ENCODE data around the gene TCOF1. TPM values are rescaled to one million over a fixed set of nuclear protein-coding genes. Genes with fewer than 3 reads are reported as not detected.
A peak's percentile ranks its signal among the peaks of the same experiment; 100 is the strongest.
"Not testable (repeated sequence)": the region's sequence is repeated elsewhere in the genome, so short reads cannot be mapped to it uniquely, and the experiment has no call there.

The TCOF1 gene
- total RNA-seq, 4 donors from 2014 or later, result 19.4 to 85.0 (median 28.2) TPM

DNA sequence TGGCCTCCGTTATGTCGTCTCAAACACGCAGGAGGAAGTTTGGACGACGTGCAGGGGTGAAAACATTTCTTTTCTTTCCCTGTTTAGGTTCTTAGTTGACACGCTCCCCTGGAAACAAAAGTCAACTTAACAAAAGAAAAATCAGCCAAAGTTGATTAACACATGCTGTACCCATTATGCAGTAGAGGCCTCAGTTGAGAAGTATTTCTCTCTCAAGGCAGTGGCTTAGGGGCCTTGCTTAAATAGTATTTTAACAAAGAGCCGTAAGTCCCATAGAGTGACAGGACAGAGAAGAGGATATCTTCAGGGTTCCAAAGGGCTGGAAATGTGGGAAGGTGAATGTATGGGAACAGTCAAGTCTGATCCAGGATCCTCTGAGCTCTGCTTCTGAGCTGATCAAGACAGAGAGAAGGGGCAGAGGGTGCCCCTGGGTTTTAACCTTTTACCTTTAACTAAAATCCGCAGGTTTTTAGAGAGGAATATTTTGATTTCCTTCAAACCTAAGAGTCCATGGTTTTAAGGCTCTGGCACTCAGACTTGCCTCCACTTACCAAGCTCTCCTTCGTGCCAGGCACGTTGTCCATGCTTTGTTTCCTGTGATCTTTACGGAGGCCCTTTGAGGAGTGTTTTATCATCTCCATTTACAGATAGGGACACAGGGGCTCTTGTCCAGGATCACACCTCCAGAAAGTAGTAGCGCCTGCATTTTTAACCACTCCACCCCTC lies 55.8 kb downstream of the TCOF1 start:
- Histone ChIP-seq H3K27ac (peak overlapping the region; percentile 85 to 97 (median 94)), H3K36me3 (peaks cover 0 to 5% (median 0%) of the 10 kb centered on the region in 3 donors), H3K4me1 (peaks cover 3 to 24% (median 10%) of the 10 kb centered on the region in 4 donors), H3K9me3 (no peaks in the 10 kb centered on the region), H3K27me3 (no peaks in the 10 kb centered on the region), H3K4me3 (peak overlapping the region; percentile 55 to 75 (median 64))
- no peak for DNase-seq
- TF ChIP-seq, protein P1, sequence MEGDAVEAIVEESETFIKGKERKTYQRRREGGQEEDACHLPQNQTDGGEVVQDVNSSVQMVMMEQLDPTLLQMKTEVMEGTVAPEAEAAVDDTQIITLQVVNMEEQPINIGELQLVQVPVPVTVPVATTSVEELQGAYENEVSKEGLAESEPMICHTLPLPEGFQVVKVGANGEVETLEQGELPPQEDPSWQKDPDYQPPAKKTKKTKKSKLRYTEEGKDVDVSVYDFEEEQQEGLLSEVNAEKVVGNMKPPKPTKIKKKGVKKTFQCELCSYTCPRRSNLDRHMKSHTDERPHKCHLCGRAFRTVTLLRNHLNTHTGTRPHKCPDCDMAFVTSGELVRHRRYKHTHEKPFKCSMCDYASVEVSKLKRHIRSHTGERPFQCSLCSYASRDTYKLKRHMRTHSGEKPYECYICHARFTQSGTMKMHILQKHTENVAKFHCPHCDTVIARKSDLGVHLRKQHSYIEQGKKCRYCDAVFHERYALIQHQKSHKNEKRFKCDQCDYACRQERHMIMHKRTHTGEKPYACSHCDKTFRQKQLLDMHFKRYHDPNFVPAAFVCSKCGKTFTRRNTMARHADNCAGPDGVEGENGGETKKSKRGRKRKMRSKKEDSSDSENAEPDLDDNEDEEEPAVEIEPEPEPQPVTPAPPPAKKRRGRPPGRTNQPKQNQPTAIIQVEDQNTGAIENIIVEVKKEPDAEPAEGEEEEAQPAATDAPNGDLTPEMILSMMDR (IDR thresholded peaks at IDR 0.05), result no peak
- no peak for TF ChIP-seq POLR2A (IDR thresholded peaks at IDR 0.05)

DNA sequence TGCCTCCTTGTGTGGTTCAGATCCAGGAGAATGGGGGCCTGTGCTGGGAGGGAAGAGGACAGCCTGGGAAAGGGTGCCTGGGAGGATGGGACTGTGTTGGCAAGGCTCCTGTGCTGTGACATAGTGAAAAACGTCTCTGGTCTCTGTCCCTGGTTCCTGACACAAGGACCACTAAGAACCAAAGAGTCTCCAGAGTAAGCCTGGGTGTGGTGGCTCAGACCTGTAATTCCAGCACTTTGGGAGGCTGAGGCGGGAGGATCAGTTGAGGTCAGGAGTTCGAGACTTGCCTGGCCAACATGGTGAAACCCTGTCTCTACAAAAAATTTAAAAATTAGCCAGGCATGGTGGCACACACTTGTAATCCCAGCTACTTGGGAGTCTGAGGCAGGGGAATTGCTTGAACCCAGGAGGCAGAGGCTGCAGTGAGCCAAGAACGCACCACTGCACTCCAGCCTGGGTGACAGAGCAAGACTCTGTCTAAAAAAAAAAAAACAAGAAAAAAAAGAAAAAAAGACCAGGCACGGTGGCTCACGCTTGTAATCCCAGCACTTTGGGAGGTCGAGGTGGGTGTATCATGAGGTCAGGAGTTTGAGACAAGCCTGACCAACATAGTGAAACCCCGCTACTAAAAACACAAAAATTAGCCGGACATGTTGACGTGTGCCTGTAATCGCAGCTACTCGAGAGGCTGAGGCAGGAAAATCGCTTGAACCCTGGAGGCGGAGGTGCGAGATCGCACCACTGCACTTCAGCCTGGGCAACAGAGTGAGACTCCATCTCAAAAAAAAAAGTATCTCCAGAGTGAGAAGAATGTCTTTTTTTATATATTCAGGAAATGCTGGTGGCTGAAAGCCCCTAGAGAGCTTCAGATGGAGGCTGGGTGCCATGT lies 56.6 kb downstream of the TCOF1 start:
- H3K27me3 ChIP-seq, H3K9me3 ChIP-seq, H3K36me3 ChIP-seq, DNase-seq: not testable (repeated sequence)
- Histone ChIP-seq H3K4me1 (peaks cover 0 to 24% (median 10%) of the 10 kb centered on the region in 4 donors), H3K4me3 (peak overlapping the region in 1 of 4 donors; percentile 7), H3K27ac (peak overlapping the region; percentile 85 to 97 (median 94))

DNA sequence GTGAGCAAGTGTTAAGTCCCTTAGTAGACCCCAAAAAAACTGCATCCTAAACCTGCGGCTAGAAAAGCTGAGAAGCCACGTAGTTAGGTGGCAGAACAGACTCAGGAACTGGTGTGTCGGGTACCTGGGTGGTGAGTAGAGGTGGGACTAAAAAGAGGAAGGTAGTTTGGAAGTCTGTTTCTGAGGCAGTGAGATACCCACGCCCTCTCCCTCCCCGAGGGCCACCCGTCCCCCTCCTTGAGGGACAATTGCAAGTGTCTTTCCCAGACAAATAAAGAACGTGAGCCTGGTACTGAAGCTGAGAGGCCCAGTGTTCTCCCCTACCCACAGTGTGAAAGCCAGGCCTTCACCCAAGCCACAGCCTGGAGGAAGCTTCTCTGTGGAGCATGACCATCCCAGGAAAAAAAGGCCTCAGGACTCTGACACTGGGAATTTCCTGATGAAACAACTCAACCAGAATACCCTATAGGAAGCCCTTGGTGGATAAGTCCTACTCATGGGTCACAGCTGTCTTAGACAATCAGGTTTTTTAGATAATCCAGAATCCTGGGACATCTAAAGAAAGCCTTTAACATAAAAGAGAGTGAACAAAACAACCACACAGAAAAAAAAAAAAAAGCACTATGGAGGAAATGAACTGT lies 62.3 kb downstream of the TCOF1 start:
- Histone ChIP-seq H3K9me3 (no peaks in the 10 kb centered on the region), H3K27ac (peak overlapping the region in 2 of 4 donors; percentile 66 to 71), H3K4me3 (no peak overlapping the region), H3K27me3 (no peaks in the 10 kb centered on the region), H3K36me3 (no peaks in the 10 kb centered on the region), H3K4me1 (peaks cover 0 to 5% (median 0%) of the 10 kb centered on the region in 4 donors)
- peak in 2 of 3 donors; percentile 65 to 76 for DNase-seq
- no peak for TF ChIP-seq POLR2A (IDR thresholded peaks at IDR 0.05)
- TF ChIP-seq, protein P1 (IDR thresholded peaks at IDR 0.05), result no peak

DNA sequence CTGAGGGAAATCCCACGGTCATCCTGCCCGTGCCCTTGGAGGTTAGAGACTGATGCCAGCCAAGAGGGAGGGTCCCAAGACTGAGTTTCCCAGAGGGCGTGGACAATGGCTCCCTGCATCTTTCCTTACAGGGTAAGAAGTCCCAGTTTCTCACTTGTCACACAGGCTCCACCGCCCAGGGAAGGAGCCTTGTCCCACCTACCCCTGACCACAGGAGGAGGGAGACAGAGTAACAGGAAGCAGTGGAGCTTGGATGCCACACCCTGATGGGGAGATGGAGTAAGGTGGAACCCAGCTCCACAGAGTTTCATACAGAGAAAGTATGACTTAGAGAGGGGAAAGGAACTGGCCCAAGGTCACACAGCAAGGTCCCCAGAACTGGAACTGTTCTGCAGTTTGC lies 64.6 kb downstream of the TCOF1 start:
- Histone ChIP-seq H3K4me1 (peaks cover 0 to 5% (median 0%) of the 10 kb centered on the region in 4 donors), H3K36me3 (no peaks in the 10 kb centered on the region), H3K4me3 (no peak overlapping the region), H3K27me3 (no peaks in the 10 kb centered on the region), H3K9me3 (no peaks in the 10 kb centered on the region), H3K27ac (no peak overlapping the region)
- DNase-seq, result no peak
- no peak for TF ChIP-seq POLR2A (IDR thresholded peaks at IDR 0.05)
- TF ChIP-seq, protein P1 (IDR thresholded peaks at IDR 0.05), result no peak

DNA sequence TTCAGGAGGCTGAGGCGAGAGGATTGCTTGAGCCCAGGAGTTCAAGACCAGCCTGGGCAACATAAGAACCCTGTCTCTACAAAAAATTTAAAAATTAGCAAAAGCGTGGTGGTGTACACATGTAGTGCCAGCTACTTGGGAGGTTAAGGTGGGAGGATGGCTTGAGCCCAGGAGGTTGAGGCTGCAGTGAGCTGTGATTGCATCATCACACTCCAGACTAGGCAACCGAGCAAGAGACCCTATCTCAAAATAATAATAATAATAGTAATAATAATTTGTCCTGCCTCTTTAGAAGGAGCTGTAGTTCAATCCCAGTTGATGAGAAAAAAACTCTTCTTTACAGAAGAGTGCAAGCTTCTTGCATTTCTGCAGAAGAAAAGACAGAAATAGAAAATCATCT lies 65.3 kb downstream of the TCOF1 start:
- Histone ChIP-seq H3K27me3 (no peaks in the 10 kb centered on the region), H3K4me3 (no peak overlapping the region), H3K36me3 (no peaks in the 10 kb centered on the region), H3K27ac (no peak overlapping the region), H3K4me1 (peaks cover 0 to 5% (median 0%) of the 10 kb centered on the region in 4 donors), H3K9me3 (no peaks in the 10 kb centered on the region)
- TF ChIP-seq, protein P1 (IDR thresholded peaks at IDR 0.05), result no peak
- TF ChIP-seq POLR2A (IDR thresholded peaks at IDR 0.05), result no peak
- DNase-seq, result no peak

DNA sequence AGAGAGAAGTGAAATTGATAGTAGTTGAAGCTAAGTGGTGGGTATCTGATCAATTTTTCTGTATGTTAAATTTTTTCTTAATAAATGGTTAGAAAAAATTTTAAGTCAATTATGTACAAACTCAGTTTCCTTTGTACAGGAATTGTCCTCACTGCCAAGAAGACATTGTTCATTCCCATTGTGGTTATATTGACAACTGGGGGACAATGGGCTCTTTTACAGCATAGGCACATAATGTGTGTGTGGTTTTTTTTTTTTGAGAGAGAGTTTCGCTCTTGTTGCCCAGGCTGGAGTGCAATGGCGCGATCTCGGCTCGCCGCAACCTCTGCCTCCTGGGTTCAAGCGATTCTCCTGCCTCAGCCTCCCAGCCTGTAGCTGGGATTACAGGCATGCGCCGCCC lies 68.7 kb downstream of the TCOF1 start:
- H3K27me3 ChIP-seq, H3K36me3 ChIP-seq, DNase-seq, H3K4me3 ChIP-seq, H3K9me3 ChIP-seq, H3K4me1 ChIP-seq, H3K27ac ChIP-seq: not testable (repeated sequence)
